ENCODE measurements around the gene NMUR1.

DNA sequence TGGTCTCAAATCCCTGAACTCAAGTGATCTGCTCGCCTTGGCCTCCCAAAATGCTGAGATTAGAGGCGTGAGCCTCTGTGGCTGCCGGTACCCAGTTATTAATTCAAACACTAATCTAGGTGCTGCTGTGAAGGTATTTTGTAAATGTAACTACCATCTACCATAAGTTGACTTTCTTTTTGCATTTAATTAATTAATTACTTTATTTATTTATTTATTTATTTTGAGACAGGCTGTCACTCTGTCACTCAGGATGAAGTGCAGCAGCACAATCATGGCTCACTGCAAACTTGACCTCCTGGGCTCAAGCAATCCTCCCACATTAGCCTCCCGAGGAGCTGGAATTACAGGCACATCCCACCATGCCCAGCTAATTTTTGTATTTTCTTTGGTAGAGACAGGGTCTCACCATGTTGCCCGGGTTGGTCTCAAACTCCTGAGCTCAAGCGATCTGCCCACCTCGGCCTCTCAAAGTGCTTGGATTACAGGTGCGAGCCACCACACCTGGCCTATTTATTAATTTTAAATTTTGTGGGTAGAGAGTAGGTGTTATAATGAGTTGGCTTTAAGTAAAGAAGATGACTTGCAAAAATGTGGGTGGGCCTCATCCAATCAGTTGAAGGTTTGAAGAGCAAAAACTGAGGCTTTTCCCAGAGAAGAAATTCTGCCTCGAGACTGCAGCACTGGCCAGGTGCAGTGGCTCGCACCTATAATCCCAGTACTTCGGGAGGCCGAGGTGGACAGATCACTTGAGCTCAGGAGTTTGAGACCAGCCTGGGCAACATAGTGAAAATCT is 17.3 kb upstream of the NMUR1 start:
- TF ChIP-seq, protein P1, sequence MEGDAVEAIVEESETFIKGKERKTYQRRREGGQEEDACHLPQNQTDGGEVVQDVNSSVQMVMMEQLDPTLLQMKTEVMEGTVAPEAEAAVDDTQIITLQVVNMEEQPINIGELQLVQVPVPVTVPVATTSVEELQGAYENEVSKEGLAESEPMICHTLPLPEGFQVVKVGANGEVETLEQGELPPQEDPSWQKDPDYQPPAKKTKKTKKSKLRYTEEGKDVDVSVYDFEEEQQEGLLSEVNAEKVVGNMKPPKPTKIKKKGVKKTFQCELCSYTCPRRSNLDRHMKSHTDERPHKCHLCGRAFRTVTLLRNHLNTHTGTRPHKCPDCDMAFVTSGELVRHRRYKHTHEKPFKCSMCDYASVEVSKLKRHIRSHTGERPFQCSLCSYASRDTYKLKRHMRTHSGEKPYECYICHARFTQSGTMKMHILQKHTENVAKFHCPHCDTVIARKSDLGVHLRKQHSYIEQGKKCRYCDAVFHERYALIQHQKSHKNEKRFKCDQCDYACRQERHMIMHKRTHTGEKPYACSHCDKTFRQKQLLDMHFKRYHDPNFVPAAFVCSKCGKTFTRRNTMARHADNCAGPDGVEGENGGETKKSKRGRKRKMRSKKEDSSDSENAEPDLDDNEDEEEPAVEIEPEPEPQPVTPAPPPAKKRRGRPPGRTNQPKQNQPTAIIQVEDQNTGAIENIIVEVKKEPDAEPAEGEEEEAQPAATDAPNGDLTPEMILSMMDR (IDR thresholded peaks at IDR 0.05): no peak
- no peak for TF ChIP-seq ZFX (IDR thresholded peaks at IDR 0.05; ENCODE audit: borderline replicate concordance)
